ENCODE results near the gene BCDIN3D. TPM values are rescaled to one million over a fixed set of nuclear protein-coding genes. Genes with fewer than 3 reads are reported as not detected.

The BCDIN3D gene
- total RNA-seq, 4 donors from 2014 or later: 2.2 to 6.2 (median 5.5) TPM

GRCh38 chr12:49866859-49867569 is 24.1 kb upstream of the BCDIN3D start:
- Histone ChIP-seq H3K27me3 (peaks cover 0 to 3% (median 0%) of the 10 kb centered on the region in 4 donors), H3K9me3 (no peaks in the 10 kb centered on the region), H3K4me1 (peaks cover 30 to 33% (median 31%) of the 10 kb centered on the region in 4 donors), H3K27ac (replicated peaks in 1 of 4) (no peak overlapping the region), H3K4me3 (no peak overlapping the region), H3K36me3 (no peaks in the 10 kb centered on the region)
- TF ChIP-seq EP300 (IDR thresholded peaks at IDR 0.05) (no peak), POLR2A (IDR thresholded peaks at IDR 0.05; ENCODE audit: low read depth) (no peak), CTCF (IDR thresholded peaks at IDR 0.05) (peak in 2 of 3 experiments; percentile 90 to 92), POLR2AphosphoS5 (IDR thresholded peaks at IDR 0.05) (peak in 1 of 2 donors; percentile 47)
- 39% methylated on average over 17 of the region's 19 CpGs for WGBS
- intact Hi-C loops (cut with DNase I): loop anchor here (5.0 to 10.0 kb wide), 2 partner anchors 80 to 178 kb away; no protein-coding TSS in a partner anchor
- no peak for DNase-seq (ENCODE audit: extremely low spot score)

GRCh38 chr12:49865782-49866135 is 22.9 kb upstream of the BCDIN3D start:
- TF ChIP-seq CTCF (IDR thresholded peaks at IDR 0.05) (no peak), POLR2AphosphoS5 (IDR thresholded peaks at IDR 0.05) (no peak), POLR2A (IDR thresholded peaks at IDR 0.05; ENCODE audit: low read depth) (no peak), EP300 (IDR thresholded peaks at IDR 0.05) (no peak)
- no peaks in the 10 kb centered on the region for H3K36me3 ChIP-seq
- H3K9me3 ChIP-seq: no peaks in the 10 kb centered on the region
- H3K4me3 ChIP-seq: no peak overlapping the region
- WGBS: 89% methylated on average over 8 of the region's 8 CpGs
- no peak overlapping the region for H3K27ac ChIP-seq (replicated peaks in 1 of 4)
- peaks cover 30 to 33% (median 31%) of the 10 kb centered on the region in 4 donors for H3K4me1 ChIP-seq
- intact Hi-C loops (cut with DNase I): loop anchor here (5.0 to 10.0 kb wide), 2 partner anchors 82 to 179 kb away; no protein-coding TSS in a partner anchor
- DNase-seq (ENCODE audit: extremely low spot score): no peak
- peaks cover 0 to 3% (median 0%) of the 10 kb centered on the region in 4 donors for H3K27me3 ChIP-seq

- H3K27ac ChIP-seq (replicated peaks in 1 of 4): no peak overlapping the region
- H3K36me3 ChIP-seq: no peaks in the 10 kb centered on the region
- DNase-seq (ENCODE audit: extremely low spot score): peak; percentile 75
- intact Hi-C loops (cut with DNase I): loop anchor here (5.0 to 10.0 kb wide), 2 partner anchors 82 to 180 kb away; no protein-coding TSS in a partner anchor
- no peaks in the 10 kb centered on the region for H3K9me3 ChIP-seq
- peaks cover 30 to 33% (median 31%) of the 10 kb centered on the region in 4 donors for H3K4me1 ChIP-seq
- no peak overlapping the region for H3K4me3 ChIP-seq
- WGBS: 81% methylated on average over 13 of the region's 13 CpGs
- H3K27me3 ChIP-seq: peaks cover 0 to 3% (median 0%) of the 10 kb centered on the region in 4 donors
- no peak for TF ChIP-seq EP300 (IDR thresholded peaks at IDR 0.05)
- no peak for TF ChIP-seq POLR2AphosphoS5 (IDR thresholded peaks at IDR 0.05)
- TF ChIP-seq POLR2A (IDR thresholded peaks at IDR 0.05; ENCODE audit: low read depth): no peak
- TF ChIP-seq CTCF (IDR thresholded peaks at IDR 0.05): no peak
Observed at GRCh38 chr12:49865109-49865781, 22.3 kb upstream of the BCDIN3D start.

- no peak for DNase-seq (ENCODE audit: extremely low spot score)
- intact Hi-C loops (cut with DNase I): loop anchor here (5.0 to 10.0 kb wide), 2 partner anchors 83 to 180 kb away; no protein-coding TSS in a partner anchor
- Histone ChIP-seq H3K4me3 (no peak overlapping the region), H3K27me3 (peaks cover 0 to 3% (median 0%) of the 10 kb centered on the region in 4 donors), H3K36me3 (no peaks in the 10 kb centered on the region), H3K27ac (replicated peaks in 1 of 4) (no peak overlapping the region), H3K9me3 (no peaks in the 10 kb centered on the region), H3K4me1 (peaks cover 26 to 30% (median 28%) of the 10 kb centered on the region in 4 donors)
- WGBS: 75% methylated on average over 2 of the region's 2 CpGs
- no peak for TF ChIP-seq EP300 (IDR thresholded peaks at IDR 0.05)
- no peak for TF ChIP-seq CTCF (IDR thresholded peaks at IDR 0.05)
- no peak for TF ChIP-seq POLR2A (IDR thresholded peaks at IDR 0.05; ENCODE audit: low read depth)
Observed at GRCh38 chr12:49864798-49865090, 21.8 kb upstream of the BCDIN3D start.

Data from esophagus muscularis mucosa (tissue), 4 donors.